ENCODE results near the gene RTL1.

DNA sequence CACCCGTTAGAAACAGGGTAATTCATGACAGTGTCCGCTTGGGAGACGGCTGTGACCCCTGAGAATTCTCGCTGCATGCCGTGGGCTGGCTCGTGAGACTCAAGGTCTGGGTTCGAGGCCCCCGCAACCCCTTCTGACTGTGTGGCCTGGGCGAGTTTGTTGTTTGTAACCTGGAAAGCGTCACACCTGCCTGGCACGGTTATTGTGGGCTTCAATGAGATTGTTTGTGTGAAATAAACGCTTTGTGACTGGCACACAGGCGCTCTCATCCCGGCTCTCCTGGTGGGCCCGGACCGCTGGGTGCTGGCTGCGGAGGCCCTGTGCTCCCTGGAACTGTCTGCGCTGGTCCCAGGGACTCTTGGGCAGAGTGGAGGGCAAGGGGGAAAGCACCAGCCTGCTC is 43.7 kb downstream of the RTL1 start:
- TF ChIP-seq, protein P1, sequence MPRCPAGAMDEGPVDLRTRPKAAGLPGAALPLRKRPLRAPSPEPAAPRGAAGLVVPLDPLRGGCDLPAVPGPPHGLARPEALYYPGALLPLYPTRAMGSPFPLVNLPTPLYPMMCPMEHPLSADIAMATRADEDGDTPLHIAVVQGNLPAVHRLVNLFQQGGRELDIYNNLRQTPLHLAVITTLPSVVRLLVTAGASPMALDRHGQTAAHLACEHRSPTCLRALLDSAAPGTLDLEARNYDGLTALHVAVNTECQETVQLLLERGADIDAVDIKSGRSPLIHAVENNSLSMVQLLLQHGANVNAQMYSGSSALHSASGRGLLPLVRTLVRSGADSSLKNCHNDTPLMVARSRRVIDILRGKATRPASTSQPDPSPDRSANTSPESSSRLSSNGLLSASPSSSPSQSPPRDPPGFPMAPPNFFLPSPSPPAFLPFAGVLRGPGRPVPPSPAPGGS (CRISPR knock-in tag; IDR thresholded peaks at IDR 0.05) = no peak
- TF ChIP-seq SP2 (CRISPR knock-in tag; IDR thresholded peaks at IDR 0.05) (no peak), FOXM1 (CRISPR knock-in tag; IDR thresholded peaks at IDR 0.05) (no peak), CC2D1A (CRISPR knock-in tag; IDR thresholded peaks at IDR 0.05) (no peak), ELF4 (CRISPR knock-in tag; IDR thresholded peaks at IDR 0.05; ENCODE audit: borderline replicate concordance) (no peak), TP53 (CRISPR knock-in tag; conservative IDR thresholded peaks at IDR 0.05) (no peak), CENPT (CRISPR knock-in tag; IDR thresholded peaks at IDR 0.05; ENCODE audit: low read depth) (no peak)
- TF ChIP-seq, protein P2, sequence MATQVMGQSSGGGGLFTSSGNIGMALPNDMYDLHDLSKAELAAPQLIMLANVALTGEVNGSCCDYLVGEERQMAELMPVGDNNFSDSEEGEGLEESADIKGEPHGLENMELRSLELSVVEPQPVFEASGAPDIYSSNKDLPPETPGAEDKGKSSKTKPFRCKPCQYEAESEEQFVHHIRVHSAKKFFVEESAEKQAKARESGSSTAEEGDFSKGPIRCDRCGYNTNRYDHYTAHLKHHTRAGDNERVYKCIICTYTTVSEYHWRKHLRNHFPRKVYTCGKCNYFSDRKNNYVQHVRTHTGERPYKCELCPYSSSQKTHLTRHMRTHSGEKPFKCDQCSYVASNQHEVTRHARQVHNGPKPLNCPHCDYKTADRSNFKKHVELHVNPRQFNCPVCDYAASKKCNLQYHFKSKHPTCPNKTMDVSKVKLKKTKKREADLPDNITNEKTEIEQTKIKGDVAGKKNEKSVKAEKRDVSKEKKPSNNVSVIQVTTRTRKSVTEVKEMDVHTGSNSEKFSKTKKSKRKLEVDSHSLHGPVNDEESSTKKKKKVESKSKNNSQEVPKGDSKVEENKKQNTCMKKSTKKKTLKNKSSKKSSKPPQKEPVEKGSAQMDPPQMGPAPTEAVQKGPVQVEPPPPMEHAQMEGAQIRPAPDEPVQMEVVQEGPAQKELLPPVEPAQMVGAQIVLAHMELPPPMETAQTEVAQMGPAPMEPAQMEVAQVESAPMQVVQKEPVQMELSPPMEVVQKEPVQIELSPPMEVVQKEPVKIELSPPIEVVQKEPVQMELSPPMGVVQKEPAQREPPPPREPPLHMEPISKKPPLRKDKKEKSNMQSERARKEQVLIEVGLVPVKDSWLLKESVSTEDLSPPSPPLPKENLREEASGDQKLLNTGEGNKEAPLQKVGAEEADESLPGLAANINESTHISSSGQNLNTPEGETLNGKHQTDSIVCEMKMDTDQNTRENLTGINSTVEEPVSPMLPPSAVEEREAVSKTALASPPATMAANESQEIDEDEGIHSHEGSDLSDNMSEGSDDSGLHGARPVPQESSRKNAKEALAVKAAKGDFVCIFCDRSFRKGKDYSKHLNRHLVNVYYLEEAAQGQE (IDR thresholded peaks at IDR 0.05; ENCODE audit: borderline replicate concordance in 1 of 2, low read depth in 1 of 2, low read length in 2 of 2) = no peak
- TF ChIP-seq, protein P3, sequence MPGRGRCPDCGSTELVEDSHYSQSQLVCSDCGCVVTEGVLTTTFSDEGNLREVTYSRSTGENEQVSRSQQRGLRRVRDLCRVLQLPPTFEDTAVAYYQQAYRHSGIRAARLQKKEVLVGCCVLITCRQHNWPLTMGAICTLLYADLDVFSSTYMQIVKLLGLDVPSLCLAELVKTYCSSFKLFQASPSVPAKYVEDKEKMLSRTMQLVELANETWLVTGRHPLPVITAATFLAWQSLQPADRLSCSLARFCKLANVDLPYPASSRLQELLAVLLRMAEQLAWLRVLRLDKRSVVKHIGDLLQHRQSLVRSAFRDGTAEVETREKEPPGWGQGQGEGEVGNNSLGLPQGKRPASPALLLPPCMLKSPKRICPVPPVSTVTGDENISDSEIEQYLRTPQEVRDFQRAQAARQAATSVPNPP (CRISPR knock-in tag; IDR thresholded peaks at IDR 0.05) = no peak
- TF ChIP-seq, protein P4, sequence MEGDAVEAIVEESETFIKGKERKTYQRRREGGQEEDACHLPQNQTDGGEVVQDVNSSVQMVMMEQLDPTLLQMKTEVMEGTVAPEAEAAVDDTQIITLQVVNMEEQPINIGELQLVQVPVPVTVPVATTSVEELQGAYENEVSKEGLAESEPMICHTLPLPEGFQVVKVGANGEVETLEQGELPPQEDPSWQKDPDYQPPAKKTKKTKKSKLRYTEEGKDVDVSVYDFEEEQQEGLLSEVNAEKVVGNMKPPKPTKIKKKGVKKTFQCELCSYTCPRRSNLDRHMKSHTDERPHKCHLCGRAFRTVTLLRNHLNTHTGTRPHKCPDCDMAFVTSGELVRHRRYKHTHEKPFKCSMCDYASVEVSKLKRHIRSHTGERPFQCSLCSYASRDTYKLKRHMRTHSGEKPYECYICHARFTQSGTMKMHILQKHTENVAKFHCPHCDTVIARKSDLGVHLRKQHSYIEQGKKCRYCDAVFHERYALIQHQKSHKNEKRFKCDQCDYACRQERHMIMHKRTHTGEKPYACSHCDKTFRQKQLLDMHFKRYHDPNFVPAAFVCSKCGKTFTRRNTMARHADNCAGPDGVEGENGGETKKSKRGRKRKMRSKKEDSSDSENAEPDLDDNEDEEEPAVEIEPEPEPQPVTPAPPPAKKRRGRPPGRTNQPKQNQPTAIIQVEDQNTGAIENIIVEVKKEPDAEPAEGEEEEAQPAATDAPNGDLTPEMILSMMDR (CRISPR knock-in tag; IDR thresholded peaks at IDR 0.05) = no peak
- TF ChIP-seq, protein P5, sequence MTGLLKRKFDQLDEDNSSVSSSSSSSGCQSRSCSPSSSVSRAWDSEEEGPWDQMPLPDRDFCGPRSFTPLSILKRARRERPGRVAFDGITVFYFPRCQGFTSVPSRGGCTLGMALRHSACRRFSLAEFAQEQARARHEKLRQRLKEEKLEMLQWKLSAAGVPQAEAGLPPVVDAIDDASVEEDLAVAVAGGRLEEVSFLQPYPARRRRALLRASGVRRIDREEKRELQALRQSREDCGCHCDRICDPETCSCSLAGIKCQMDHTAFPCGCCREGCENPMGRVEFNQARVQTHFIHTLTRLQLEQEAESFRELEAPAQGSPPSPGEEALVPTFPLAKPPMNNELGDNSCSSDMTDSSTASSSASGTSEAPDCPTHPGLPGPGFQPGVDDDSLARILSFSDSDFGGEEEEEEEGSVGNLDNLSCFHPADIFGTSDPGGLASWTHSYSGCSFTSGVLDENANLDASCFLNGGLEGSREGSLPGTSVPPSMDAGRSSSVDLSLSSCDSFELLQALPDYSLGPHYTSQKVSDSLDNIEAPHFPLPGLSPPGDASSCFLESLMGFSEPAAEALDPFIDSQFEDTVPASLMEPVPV (CRISPR knock-in tag; IDR thresholded peaks at IDR 0.05) = no peak
- TF ChIP-seq, protein P6, sequence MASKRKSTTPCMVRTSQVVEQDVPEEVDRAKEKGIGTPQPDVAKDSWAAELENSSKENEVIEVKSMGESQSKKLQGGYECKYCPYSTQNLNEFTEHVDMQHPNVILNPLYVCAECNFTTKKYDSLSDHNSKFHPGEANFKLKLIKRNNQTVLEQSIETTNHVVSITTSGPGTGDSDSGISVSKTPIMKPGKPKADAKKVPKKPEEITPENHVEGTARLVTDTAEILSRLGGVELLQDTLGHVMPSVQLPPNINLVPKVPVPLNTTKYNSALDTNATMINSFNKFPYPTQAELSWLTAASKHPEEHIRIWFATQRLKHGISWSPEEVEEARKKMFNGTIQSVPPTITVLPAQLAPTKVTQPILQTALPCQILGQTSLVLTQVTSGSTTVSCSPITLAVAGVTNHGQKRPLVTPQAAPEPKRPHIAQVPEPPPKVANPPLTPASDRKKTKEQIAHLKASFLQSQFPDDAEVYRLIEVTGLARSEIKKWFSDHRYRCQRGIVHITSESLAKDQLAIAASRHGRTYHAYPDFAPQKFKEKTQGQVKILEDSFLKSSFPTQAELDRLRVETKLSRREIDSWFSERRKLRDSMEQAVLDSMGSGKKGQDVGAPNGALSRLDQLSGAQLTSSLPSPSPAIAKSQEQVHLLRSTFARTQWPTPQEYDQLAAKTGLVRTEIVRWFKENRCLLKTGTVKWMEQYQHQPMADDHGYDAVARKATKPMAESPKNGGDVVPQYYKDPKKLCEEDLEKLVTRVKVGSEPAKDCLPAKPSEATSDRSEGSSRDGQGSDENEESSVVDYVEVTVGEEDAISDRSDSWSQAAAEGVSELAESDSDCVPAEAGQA (IDR thresholded peaks at IDR 0.05; ENCODE audit: low read depth) = no peak
- TF ChIP-seq, protein P6 (CRISPR knock-in tag; IDR thresholded peaks at IDR 0.05; ENCODE audit: borderline replicate concordance) = no peak
- TF ChIP-seq, protein P7, sequence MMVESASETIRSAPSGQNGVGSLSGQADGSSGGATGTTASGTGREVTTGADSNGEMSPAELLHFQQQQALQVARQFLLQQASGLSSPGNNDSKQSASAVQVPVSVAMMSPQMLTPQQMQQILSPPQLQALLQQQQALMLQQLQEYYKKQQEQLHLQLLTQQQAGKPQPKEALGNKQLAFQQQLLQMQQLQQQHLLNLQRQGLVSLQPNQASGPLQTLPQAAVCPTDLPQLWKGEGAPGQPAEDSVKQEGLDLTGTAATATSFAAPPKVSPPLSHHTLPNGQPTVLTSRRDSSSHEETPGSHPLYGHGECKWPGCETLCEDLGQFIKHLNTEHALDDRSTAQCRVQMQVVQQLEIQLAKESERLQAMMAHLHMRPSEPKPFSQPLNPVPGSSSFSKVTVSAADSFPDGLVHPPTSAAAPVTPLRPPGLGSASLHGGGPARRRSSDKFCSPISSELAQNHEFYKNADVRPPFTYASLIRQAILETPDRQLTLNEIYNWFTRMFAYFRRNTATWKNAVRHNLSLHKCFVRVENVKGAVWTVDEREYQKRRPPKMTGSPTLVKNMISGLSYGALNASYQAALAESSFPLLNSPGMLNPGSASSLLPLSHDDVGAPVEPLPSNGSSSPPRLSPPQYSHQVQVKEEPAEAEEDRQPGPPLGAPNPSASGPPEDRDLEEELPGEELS (CRISPR knock-in tag; IDR thresholded peaks at IDR 0.05) = no peak
